ENCODE measurements around the gene NGLY1. TPM values are rescaled to one million over a fixed set of nuclear protein-coding genes. Genes with fewer than 3 reads are reported as not detected.

The NGLY1 gene
- total and polyA plus RNA-seq, 9 of the 15 experiments (the other 6 are each of a cell fraction or from before 2014, with no cell fraction given) = 52.2 to 124 (median 87.6) TPM

DNA sequence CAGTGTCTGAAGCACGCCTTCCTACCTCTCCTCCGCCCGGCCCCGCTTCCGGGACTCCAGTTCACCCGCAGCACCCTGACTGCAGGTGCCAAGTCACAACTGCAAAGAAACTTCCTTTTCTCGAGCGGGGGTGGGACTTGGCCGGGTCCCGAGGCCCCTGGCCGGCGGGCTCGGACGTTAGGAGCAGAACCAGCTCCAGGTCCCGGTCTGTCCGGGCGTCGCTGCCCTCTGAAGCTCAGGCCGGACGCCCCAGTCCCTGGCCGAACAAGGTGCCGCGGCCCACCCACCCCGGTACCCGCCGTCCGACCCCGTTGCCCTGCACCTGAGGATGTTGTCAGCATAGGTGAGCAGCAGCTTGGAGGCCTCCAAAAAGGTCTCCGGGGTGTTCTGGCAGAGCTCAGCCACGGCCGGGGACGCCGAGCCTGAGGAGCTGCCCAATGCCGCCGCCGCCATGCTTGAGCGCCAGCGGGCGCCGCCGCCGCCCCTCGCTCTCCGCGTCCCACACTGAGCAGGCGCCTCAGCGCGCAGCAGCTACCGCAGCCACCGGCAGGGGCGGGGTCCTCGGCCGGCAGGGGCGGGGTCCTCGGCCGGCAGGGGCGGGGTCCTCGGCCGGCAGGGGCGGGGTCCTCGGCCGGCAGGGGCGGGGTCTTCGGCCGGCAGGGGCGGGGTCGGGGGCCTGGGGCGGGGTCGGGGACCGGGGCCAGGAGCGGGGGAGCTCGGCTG lies at the start of gene NGLY1 (continued):
- TF ChIP-seq, protein P1, sequence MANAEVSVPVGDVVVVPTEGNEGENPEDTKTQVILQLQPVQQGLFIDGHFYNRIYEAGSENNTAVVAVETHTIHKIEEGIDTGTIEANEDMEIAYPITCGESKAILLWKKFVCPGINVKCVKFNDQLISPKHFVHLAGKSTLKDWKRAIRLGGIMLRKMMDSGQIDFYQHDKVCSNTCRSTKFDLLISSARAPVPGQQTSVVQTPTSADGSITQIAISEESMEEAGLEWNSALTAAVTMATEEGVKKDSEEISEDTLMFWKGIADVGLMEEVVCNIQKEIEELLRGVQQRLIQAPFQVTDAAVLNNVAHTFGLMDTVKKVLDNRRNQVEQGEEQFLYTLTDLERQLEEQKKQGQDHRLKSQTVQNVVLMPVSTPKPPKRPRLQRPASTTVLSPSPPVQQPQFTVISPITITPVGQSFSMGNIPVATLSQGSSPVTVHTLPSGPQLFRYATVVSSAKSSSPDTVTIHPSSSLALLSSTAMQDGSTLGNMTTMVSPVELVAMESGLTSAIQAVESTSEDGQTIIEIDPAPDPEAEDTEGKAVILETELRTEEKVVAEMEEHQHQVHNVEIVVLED (CRISPR knock-in tag; IDR thresholded peaks at IDR 0.05) = 0 out of 2 replicates have a peak, but pooled peaks have one; percentile 27
- peak; percentile 59; the same call in 1 of the 2 replicates for TF ChIP-seq LCOR (CRISPR knock-in tag; IDR thresholded peaks at IDR 0.05)
- TF ChIP-seq RBM14 (IDR thresholded peaks at IDR 0.05; ENCODE audit: borderline replicate concordance, insufficient read depth, low read depth, low read length) = no peak
- TF ChIP-seq, protein P2, sequence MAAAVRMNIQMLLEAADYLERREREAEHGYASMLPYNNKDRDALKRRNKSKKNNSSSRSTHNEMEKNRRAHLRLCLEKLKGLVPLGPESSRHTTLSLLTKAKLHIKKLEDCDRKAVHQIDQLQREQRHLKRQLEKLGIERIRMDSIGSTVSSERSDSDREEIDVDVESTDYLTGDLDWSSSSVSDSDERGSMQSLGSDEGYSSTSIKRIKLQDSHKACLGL (CRISPR knock-in tag; IDR thresholded peaks at IDR 0.05; ENCODE audit: borderline replicate concordance, poor library complexity, severe bottlenecking) = no peak
- TF ChIP-seq POLR2B (IDR thresholded peaks at IDR 0.05; ENCODE audit: low read depth, partially characterized antibody) = peak; percentile 78
- peak; percentile 67 for TF ChIP-seq ATF7 (IDR thresholded peaks at IDR 0.05)
- TF ChIP-seq GABPA (tag; conservative IDR thresholded peaks at IDR 0.05; ENCODE audit: low read depth) = peak; percentile 65
- TF ChIP-seq, protein P3, sequence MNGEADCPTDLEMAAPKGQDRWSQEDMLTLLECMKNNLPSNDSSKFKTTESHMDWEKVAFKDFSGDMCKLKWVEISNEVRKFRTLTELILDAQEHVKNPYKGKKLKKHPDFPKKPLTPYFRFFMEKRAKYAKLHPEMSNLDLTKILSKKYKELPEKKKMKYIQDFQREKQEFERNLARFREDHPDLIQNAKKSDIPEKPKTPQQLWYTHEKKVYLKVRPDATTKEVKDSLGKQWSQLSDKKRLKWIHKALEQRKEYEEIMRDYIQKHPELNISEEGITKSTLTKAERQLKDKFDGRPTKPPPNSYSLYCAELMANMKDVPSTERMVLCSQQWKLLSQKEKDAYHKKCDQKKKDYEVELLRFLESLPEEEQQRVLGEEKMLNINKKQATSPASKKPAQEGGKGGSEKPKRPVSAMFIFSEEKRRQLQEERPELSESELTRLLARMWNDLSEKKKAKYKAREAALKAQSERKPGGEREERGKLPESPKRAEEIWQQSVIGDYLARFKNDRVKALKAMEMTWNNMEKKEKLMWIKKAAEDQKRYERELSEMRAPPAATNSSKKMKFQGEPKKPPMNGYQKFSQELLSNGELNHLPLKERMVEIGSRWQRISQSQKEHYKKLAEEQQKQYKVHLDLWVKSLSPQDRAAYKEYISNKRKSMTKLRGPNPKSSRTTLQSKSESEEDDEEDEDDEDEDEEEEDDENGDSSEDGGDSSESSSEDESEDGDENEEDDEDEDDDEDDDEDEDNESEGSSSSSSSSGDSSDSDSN (IDR thresholded peaks at IDR 0.05; ENCODE audit: borderline replicate concordance in 1 of 2, low read depth in 2 of 2, low read length in 2 of 2) = peak; percentile 65 to 83; a peak in 3 of 4 replicates
- 0 out of 4 replicates have a peak, but pooled peaks of 1 of the 2 experiments have one; percentile 6 for TF ChIP-seq RCOR1 (IDR thresholded peaks at IDR 0.05; ENCODE audit: borderline replicate concordance in 1 of 2, low read depth in 2 of 2, low read length in 2 of 2)
- TF ChIP-seq, protein P4, sequence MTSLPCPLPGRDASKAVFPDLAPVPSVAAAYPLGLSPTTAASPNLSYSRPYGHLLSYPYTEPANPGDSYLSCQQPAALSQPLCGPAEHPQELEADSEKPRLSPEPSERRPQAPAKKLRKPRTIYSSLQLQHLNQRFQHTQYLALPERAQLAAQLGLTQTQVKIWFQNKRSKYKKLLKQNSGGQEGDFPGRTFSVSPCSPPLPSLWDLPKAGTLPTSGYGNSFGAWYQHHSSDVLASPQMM (CRISPR knock-in tag; IDR thresholded peaks at IDR 0.05) = no peak
- TF ChIP-seq, protein P5, sequence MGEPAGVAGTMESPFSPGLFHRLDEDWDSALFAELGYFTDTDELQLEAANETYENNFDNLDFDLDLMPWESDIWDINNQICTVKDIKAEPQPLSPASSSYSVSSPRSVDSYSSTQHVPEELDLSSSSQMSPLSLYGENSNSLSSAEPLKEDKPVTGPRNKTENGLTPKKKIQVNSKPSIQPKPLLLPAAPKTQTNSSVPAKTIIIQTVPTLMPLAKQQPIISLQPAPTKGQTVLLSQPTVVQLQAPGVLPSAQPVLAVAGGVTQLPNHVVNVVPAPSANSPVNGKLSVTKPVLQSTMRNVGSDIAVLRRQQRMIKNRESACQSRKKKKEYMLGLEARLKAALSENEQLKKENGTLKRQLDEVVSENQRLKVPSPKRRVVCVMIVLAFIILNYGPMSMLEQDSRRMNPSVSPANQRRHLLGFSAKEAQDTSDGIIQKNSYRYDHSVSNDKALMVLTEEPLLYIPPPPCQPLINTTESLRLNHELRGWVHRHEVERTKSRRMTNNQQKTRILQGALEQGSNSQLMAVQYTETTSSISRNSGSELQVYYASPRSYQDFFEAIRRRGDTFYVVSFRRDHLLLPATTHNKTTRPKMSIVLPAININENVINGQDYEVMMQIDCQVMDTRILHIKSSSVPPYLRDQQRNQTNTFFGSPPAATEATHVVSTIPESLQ (CRISPR knock-in tag; IDR thresholded peaks at IDR 0.05) = 0 out of 2 replicates have a peak, but pooled peaks have one; percentile 53
- peak in 1 of 2 experiments; percentile 94; a peak in 2 of 4 replicates for TF ChIP-seq NONO (IDR thresholded peaks at IDR 0.05; ENCODE audit: low read depth in 2 of 2, low read length in 1 of 2)
- peak; percentile 61 for TF ChIP-seq EGR1 (conservative IDR thresholded peaks at IDR 0.05)
- TF ChIP-seq, protein P6, sequence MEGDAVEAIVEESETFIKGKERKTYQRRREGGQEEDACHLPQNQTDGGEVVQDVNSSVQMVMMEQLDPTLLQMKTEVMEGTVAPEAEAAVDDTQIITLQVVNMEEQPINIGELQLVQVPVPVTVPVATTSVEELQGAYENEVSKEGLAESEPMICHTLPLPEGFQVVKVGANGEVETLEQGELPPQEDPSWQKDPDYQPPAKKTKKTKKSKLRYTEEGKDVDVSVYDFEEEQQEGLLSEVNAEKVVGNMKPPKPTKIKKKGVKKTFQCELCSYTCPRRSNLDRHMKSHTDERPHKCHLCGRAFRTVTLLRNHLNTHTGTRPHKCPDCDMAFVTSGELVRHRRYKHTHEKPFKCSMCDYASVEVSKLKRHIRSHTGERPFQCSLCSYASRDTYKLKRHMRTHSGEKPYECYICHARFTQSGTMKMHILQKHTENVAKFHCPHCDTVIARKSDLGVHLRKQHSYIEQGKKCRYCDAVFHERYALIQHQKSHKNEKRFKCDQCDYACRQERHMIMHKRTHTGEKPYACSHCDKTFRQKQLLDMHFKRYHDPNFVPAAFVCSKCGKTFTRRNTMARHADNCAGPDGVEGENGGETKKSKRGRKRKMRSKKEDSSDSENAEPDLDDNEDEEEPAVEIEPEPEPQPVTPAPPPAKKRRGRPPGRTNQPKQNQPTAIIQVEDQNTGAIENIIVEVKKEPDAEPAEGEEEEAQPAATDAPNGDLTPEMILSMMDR (IDR thresholded peaks at IDR 0.05 in 2 of 3, conservative IDR thresholded peaks at IDR 0.05 in 1 of 3; ENCODE audit: insufficient read depth in 2 of 3, low read depth in 1 of 3, low read length in 3 of 3) = peak in 2 of 3 experiments; percentile 6 to 25; a peak in 1 of 6 replicates
- TF ChIP-seq ILF3 (IDR thresholded peaks at IDR 0.05; ENCODE audit: borderline replicate concordance) = no peak
